AG09319 (cell line): ENCODE results near the gene MEAK7.

ENCODE experiments used
- DNase-seq: peaks from one replicate; pipeline ENCODE4 v3.0.0-alpha.2; 2010; ENCODE audit warnings: low read depth; ENCODE audit errors: extremely low read depth
- CTCF ChIP-seq: IDR thresholded peaks from 2 replicates; pipeline ENCODE4 v1.5.1; 2011; ENCODE audit warnings: low read depth, mild to moderate bottlenecking, inconsistent platforms, low read length, moderate library complexity

MEAK7 gene

GRCh38 chr16:84479716-84480450 is 24.6 kb downstream of the MEAK7 start:
- no peak for TF ChIP-seq CTCF
- DNase-seq, result no peak

GRCh38 chr16:84478172-84478947 is 26.1 kb downstream of the MEAK7 start:
- TF ChIP-seq CTCF, result no peak
- DNase-seq, result no peak

DNA sequence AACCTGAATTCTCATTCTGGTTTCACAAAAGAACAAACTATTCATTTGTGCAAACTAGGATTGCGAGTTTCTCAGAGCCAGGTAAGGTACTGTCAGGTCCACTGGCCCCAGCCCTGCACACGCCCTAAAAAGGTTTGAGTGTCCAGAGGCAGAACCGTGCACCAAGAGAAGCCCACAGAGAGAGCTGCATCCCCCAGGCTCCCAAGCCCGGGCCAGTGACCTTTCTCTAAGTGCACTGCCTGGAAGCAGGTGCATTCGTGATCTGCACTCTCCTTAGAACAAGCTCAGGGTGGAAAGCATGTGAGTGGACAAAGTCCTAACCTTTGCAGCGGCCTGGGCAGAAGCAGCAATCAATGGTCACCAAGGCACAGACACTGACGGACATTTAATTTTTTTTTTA is 26.8 kb downstream of the MEAK7 start:
- no peak for DNase-seq
- no peak for TF ChIP-seq CTCF

- no peak for TF ChIP-seq CTCF
- DNase-seq, result no peak
These were observed 28.1 kb downstream of the MEAK7 start for GRCh38 chr16:84476401-84476800.

- no peak for TF ChIP-seq CTCF
- no peak for DNase-seq
These were observed 28.7 kb downstream of the MEAK7 start for GRCh38 chr16:84475643-84476240.

DNA sequence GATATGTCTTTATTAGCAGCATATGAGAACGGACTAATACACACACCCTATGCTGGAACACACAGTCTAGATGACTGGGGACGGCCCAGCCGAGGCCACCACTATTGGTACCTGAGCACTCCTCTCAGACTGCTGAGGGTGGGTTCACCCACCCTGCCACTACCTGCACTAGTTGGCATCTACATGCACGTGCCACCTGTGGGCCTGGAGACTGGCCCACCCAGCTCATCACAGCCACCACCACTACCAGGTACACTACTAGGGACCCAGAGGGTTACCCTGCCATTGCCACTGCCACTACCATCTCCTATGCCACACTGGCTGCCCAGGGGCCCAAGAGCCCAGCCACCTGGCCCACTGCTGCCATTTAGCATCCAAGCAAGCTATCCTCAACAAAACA is 32.5 kb downstream of the MEAK7 start:
- TF ChIP-seq CTCF, result no peak

GRCh38 chr16:84471316-84471715 is 33.1 kb downstream of the MEAK7 start:
- DNase-seq, result no peak
- TF ChIP-seq CTCF, result no peak

More for the DNA sequence above, 32.5 kb downstream of the MEAK7 start:
- DNase-seq, result no peak
